Measurements from ENCODE around the gene PLB1.

Gene PLB1

GRCh38 chr2:28513097-28513496 is 17.2 kb downstream of the PLB1 start:
- CTCF ChIA-PET, result interaction anchor here (0.6 kb wide), 1 partner anchor 70 kb away, joined by 3 read pairs; no protein-coding TSS in a partner anchor
- TF ChIP-seq, protein P1, sequence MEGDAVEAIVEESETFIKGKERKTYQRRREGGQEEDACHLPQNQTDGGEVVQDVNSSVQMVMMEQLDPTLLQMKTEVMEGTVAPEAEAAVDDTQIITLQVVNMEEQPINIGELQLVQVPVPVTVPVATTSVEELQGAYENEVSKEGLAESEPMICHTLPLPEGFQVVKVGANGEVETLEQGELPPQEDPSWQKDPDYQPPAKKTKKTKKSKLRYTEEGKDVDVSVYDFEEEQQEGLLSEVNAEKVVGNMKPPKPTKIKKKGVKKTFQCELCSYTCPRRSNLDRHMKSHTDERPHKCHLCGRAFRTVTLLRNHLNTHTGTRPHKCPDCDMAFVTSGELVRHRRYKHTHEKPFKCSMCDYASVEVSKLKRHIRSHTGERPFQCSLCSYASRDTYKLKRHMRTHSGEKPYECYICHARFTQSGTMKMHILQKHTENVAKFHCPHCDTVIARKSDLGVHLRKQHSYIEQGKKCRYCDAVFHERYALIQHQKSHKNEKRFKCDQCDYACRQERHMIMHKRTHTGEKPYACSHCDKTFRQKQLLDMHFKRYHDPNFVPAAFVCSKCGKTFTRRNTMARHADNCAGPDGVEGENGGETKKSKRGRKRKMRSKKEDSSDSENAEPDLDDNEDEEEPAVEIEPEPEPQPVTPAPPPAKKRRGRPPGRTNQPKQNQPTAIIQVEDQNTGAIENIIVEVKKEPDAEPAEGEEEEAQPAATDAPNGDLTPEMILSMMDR (conservative IDR thresholded peaks at IDR 0.05; ENCODE audit: low read depth), result no peak
- no peak for DNase-seq (ENCODE audit: low spot score)
- H3K27ac ChIP-seq, result no peak overlapping the region
- POLR2A ChIA-PET (ENCODE audit: low non-redundant PET), result no interaction called here

GRCh38 chr2:28515176-28515751 is 19.4 kb downstream of the PLB1 start:
- ChIA-PET CTCF (interaction anchor here (0.5 to 0.6 kb wide), 2 partner anchors 10 to 592 kb away, joined by 3 read pairs; no protein-coding TSS in a partner anchor), POLR2A (ENCODE audit: low non-redundant PET) (no interaction called here)
- TF ChIP-seq, protein P1 (conservative IDR thresholded peaks at IDR 0.05; ENCODE audit: low read depth), result no peak
- no peak overlapping the region for H3K27ac ChIP-seq
- no peak for DNase-seq (ENCODE audit: low spot score)

- TF ChIP-seq, protein P1 (conservative IDR thresholded peaks at IDR 0.05; ENCODE audit: low read depth), result no peak
- no peak overlapping the region for H3K27ac ChIP-seq
- ChIA-PET CTCF (no interaction called here), POLR2A (ENCODE audit: low non-redundant PET) (no interaction called here)
- DNase-seq (ENCODE audit: low spot score), result no peak
Observed at GRCh38 chr2:28516430-28516829, 20.6 kb downstream of the PLB1 start.

DNA sequence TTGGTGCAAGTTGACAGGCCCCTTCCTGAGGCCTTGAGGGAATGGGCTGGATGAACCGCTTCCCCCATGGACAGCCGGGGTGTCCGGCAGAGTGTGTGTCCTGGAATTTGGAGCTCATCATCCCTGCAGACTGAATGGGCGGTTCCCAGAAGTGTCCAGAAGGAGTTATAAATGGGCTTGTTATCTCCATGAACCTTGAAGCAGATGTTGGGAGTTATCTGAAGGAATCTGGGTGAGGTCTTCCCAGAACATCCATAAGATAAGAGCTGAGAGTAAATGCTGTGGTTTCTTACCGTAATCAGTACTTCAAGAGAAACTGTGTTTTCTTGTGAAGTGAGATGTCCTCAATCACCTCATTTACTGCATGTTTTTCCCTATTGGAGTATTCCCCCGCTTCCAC is 21.1 kb downstream of the PLB1 start:
- ChIA-PET CTCF (interaction anchor here (0.7 kb wide), 1 partner anchor 20 kb away, joined by 3 read pairs; no protein-coding TSS in a partner anchor), POLR2A (ENCODE audit: low non-redundant PET) (no interaction called here)
- no peak overlapping the region for H3K27ac ChIP-seq
- TF ChIP-seq, protein P1 (conservative IDR thresholded peaks at IDR 0.05; ENCODE audit: low read depth), result no peak
- DNase-seq (ENCODE audit: low spot score), result no peak

DNA sequence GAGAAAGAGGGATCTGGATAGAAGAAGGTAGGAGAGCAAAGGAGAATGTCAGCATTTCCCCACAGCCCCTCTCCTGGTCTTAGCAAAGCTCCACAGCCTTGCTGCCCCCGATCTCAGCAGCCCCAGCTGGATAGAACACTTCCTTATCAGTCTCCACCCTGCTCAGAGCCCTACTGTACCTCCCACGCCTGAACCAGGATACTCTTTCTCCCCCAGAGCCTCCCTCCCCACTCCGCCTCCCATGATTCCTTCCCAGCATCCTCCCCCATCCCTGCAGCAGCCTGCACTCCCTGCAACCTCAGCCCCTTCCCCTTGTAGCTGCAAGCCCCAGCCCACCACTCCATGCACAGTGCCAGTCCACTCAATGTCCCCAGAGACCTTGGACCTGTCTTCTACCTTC is 25.8 kb downstream of the PLB1 start:
- CTCF ChIA-PET, result interaction anchor here (0.6 kb wide), 1 partner anchor 14 kb away, joined by 3 read pairs; no protein-coding TSS in a partner anchor
- no peak for DNase-seq (ENCODE audit: low spot score)
- POLR2A ChIA-PET (ENCODE audit: low non-redundant PET), result no interaction called here
- H3K27ac ChIP-seq, result no peak overlapping the region
- TF ChIP-seq, protein P1 (conservative IDR thresholded peaks at IDR 0.05; ENCODE audit: low read depth), result no peak

DNA sequence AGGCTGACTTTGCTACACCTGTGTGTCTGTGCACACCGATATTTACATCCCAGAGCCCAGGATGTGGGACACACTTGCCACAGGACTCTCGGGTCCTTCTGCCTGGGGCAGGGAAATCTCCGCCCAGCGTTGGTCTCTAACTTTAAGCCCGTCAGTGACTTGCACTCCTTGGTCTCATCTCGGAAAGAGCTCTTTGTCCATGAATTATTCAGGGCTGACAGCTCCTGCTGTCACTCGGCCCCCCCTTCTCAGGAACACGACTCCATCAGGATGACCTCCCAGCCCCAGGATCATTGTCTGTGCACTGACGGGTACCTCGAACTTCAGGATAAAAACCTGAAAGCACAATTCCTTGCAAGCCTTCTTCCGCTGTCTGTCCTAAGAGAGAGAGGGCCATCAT is 26.6 kb downstream of the PLB1 start:
- DNase-seq (ENCODE audit: low spot score), result no peak
- POLR2A ChIA-PET (ENCODE audit: low non-redundant PET), result interaction anchor here (0.5 kb wide), 1 partner anchor 130 kb away, joined by 3 read pairs; the partner anchor contains the start of gene FOSL2
- TF ChIP-seq, protein P1 (conservative IDR thresholded peaks at IDR 0.05; ENCODE audit: low read depth), result no peak
- H3K27ac ChIP-seq, result no peak overlapping the region
- CTCF ChIA-PET, result interaction anchor here (0.6 kb wide), 1 partner anchor 87 kb away, joined by 4 read pairs; no protein-coding TSS in a partner anchor

Measured in RWPE1 (cell line).